SJSA1 (cell line): ENCODE measurements around the gene ANKRD33B. TPM values are rescaled to one million over a fixed set of nuclear protein-coding genes. Genes with fewer than 3 reads are reported as not detected.
"Not testable (repeated sequence)": the region's sequence is repeated elsewhere in the genome, so short reads cannot be mapped to it uniquely, and the experiment has no call there.

Experiments used
- DNase-seq, 2 experiments: peaks; one replicate each; pipeline ENCODE4 v3.0.0-alpha.2; 2015 to 2020; ENCODE audit warnings: low spot score in 2 of 2, low read depth in 1 of 2
- H3K27ac ChIP-seq: fragments of 250-450 bp; sonication (Bioruptor Pico); 2 replicates; pipeline ENCODE4 v1.5.1; 2020; ENCODE audit warnings: mild to moderate bottlenecking, moderate library complexity
- H3K27me3 ChIP-seq: fragments of 250-450 bp; sonication (Bioruptor Pico); replicated peaks from 2 replicates; pipeline ENCODE4 v1.5.1; 2020; ENCODE audit warnings: mild to moderate bottlenecking, moderate library complexity
- H3K36me3 ChIP-seq: fragments of 250-450 bp; sonication (Bioruptor Pico); 2 replicates; pipeline ENCODE4 v1.5.1; 2020; ENCODE audit warnings: mild to moderate bottlenecking
- H3K4me1 ChIP-seq: fragments of 250-450 bp; sonication (Bioruptor Pico); replicated peaks from 2 replicates; pipeline ENCODE4 v1.6.1; 2021; ENCODE audit warnings: mild to moderate bottlenecking
- H3K4me3 ChIP-seq: fragments of 250-450 bp; sonication (Bioruptor Pico); 2 replicates; pipeline ENCODE4 v1.5.1; 2020; ENCODE audit warnings: mild to moderate bottlenecking
- H3K9me3 ChIP-seq: fragments of 250-450 bp; sonication (Bioruptor Pico); replicated peaks from 2 replicates; pipeline ENCODE4 v1.5.1; 2020; ENCODE audit warnings: mild to moderate bottlenecking
- total RNA-seq: library from RNA; depleted of rRNA; stranded (reverse); fragments of >200 nt; shearing (Covaris generic); gene quantifications from 2 replicates; pipeline ENCODE4 v1.2.3, GENCODE V29; 2014

Gene ANKRD33B
- total RNA-seq, 1 experiment from 2014 or later, result 10.3 TPM

DNA sequence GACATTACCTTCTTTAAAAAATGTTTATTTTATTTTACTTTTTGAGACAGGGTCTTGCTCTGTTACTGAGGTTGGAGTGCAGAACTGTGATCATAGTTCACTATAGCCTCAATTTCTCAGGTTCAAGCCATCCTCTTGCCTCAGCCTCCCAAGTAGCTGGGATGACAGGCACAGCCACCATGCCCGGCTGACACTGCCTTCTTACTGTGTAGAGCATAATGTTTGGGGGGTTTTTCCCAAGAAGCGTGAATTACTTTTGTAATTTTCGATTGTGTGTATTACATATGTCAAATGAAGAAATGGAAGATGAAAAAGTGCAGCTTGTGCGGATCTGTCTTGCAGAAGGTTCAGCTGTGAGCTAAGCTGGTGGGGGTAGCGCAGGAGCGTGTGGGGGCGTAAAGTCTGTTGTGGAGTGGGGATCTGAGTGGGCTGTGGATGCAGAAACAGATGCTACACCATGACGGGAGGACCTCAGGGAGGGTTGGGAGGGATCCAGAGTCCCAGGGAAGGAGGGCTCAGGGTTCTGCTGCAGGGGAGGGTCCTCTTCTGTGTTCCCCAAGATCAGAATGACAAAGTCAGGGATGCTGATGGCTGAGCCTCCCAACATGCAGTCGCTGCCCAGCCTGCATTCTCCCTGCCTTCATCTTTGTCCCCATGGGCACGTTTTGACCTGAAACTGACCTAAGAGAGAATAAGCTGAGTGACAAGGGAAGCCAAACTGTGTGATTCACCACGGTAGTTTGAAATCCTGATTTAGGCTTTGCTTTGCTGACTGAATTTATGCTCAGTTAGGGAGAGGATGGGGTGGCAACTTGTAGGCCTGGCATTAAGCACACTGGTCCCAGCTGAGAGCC, 6.8 kb upstream of the ANKRD33B start:
- Histone ChIP-seq H3K4me1 (peaks cover 64% of the 10 kb centered on the region), H3K27me3 (no peaks in the 10 kb centered on the region), H3K9me3 (no peaks in the 10 kb centered on the region), H3K27ac (peak overlapping the region; percentile 77), H3K4me3 (no peak overlapping the region), H3K36me3 (no peaks in the 10 kb centered on the region)
- peak in 1 of 2 experiments; percentile 42 for DNase-seq

DNA sequence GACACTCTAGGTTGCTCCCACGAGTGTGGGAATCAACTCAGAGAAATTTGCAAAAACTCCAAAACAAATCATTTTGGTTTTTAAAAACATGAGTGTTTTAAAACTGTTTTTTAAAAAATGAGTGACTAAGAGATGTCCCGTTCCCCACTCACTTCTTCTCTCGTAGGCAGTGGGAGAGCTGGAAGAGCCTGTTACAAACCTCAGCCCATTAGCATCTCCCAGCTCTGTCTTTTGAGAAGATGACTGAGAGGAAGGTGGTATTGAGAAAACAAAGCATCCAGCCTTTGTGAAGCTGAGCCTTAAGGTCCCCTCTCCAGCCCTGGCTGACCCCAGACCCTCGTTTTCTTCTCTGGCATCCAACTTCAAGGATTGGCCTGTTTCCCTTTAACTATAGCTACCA, 4.7 kb upstream of the ANKRD33B start:
- Histone ChIP-seq H3K27ac (no peak overlapping the region), H3K9me3 (no peaks in the 10 kb centered on the region), H3K27me3 (no peaks in the 10 kb centered on the region), H3K4me1 (peaks cover 62% of the 10 kb centered on the region), H3K4me3 (no peak overlapping the region), H3K36me3 (peaks cover 5% of the 10 kb centered on the region)
- DNase-seq, result no peak

DNA sequence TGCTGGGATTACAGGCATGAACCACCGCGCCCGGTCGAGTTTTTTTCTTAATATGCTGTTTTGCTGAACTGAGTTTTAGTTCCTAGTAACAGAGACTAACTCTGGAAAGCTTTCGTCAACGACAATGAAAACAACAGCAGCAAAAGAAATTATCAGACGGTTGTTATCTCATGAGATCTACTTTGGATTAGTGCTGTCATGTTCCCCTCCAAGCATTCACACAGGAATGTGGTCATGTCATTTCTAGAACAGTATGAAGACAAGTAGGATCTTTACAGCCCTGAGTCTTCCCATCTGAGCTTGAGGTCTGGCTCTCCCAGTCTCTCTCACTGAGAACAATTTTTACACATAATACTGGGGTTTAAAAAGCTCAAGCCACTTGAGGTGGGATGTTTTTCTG, 4.0 kb upstream of the ANKRD33B start:
- H3K4me3 ChIP-seq, result no peak overlapping the region
- no peak for DNase-seq
- H3K4me1 ChIP-seq, result peaks cover 56% of the 10 kb centered on the region
- no peak overlapping the region for H3K27ac ChIP-seq
- no peaks in the 10 kb centered on the region for H3K27me3 ChIP-seq
- H3K36me3 ChIP-seq, result peaks cover 10% of the 10 kb centered on the region
- H3K9me3 ChIP-seq, result no peaks in the 10 kb centered on the region

DNA sequence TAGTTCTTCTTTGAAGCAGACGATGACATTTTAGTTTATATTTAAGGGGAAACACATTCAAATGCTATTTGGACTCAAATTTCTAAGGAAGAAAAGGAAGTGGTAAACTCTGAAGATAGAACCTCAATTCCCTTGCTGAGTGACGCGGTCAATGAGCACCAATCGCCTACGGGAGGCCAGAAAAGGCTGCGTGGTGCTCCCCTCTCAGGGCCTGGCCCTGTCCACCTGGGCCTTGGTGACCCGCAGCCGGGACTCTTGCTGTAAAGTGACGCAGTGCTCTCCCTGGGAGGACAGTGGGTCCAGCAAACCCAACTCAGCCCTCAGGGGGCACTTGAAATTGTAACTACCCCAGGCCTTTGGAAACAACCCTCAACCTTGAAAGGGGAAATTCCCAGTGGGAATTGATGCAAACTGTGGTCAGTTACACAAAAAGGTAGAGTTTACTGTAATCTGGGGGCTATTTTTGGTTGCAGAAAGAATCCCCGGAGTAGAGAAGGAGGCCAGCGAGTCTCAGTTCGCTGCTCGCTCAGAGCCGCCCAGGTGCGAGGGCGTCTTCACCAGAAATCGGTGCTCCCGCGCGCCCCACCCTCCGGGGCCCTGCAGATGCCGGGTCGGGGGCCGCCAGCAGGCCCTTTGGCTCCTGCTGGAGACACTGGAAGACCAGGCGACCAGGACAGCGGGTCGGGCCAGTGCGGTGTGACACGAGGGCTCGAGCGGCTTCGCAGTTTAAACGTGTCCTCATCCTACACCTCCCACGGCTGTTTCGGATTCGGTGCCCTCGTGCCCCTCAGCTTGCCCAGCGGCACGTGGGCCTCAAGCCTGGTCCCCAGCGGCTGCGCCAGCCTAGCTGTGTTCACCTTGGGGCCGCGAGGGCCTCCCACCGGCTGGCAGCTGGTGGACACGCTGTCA, 1.4 kb upstream of the ANKRD33B start:
- peaks cover 57% of the 10 kb centered on the region for H3K4me1 ChIP-seq
- H3K9me3 ChIP-seq, result no peaks in the 10 kb centered on the region
- H3K36me3 ChIP-seq, result peaks cover 25% of the 10 kb centered on the region
- H3K4me3 ChIP-seq, result peak overlapping the region; percentile 85
- H3K27ac ChIP-seq, result no peak overlapping the region; the same call in 1 of the 2 replicates
- H3K27me3 ChIP-seq, result no peaks in the 10 kb centered on the region
- DNase-seq, result peak in 1 of 2 experiments; percentile 37

DNA sequence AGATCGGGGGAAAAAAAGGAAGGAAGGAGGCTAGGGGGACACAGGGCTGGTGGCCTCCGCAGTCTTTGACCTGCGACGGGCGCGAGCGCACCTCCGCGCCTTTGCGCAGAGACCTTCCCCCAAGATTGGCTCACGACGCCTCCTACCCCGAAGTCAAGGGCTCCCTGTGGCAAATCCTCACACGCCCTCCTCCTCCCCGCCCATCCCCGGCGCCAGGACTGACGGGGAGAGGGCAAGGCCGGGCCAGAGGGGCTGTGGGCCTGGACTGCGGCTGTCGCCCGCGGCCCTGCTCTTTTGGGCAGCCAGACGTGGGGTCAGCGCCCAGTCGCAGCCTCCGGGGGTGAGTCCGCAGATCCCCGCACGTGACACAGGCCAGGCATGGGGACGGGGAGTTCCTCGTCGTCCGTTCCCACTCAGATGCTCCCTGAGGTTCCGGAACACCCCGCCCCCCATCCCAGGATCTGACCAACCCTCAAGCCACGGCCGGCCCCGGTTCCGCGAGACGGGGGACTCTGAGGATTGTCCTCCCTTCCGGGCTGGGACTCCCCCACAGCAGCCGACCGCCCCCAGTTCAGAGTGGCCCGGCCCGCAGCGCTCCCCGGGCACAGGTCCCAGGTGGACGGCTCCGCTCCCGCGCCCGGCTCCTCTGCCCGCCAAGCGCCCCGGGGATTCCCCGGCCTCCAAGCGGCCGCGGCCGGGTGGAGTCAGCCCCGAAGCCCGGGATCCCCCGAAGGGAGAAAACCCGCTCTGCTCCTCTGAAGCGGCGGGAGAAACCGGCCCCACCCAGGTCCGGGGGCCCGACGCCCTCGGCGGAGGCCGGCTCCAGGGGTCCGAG, 543 bp upstream of the ANKRD33B start:
- peaks cover 25% of the 10 kb centered on the region for H3K36me3 ChIP-seq
- peaks cover 58% of the 10 kb centered on the region for H3K4me1 ChIP-seq
- no peaks in the 10 kb centered on the region for H3K9me3 ChIP-seq
- H3K4me3 ChIP-seq, result peak overlapping the region; percentile 85
- peak in 1 of 2 experiments; percentile 73 for DNase-seq
- no peaks in the 10 kb centered on the region for H3K27me3 ChIP-seq
- H3K27ac ChIP-seq, result peak overlapping the region; percentile 91

DNA sequence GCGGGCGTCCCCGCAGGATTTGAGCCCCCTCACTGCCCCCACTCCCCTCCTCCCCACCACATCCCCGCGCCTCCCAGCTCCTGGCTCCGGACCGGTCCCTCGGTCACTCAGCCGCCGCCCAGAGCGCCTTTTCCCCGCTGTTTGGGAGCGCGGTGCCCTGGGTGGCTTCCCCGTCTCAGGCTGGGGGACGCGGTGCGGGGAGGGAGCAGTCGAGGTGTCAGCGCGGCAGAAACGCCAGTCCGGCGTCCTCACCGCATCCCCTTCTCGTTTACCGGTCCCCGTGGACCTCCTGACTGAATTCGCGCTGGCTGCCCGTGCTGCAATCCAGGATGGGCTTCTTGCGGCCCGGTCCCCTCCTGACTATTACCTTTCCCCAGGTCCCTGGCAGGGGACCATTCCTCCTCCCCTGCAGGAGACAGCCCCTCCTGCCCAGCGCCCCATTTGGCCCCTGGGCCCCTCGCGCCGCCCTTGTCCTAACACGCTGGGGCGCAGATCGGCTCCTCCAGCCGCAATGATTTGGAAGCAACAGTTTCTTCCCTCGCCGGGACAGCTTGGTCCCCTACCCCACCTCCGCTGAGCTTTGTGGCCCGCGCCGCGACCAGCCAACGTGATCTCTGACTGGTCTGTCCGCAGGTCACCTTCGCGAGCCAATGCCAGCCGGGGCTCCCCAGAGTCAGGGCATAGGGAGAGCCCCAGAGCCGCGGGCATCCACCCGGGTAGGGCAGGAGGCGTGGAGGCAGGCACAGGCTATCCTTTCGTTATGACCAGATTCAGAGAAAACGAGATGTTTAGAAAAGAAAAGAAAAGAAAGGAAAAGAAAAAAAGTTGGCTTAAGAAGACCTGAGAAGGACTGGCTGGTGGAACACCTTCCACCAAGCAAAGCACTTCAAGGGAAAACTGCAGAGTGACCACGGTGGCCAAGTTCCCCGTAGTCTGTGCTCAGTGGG, 1.2 kb downstream of the ANKRD33B start:
- Histone ChIP-seq H3K27me3 (no peaks in the 10 kb centered on the region), H3K36me3 (peaks cover 25% of the 10 kb centered on the region), H3K27ac (peak overlapping the region; percentile 56), H3K9me3 (no peaks in the 10 kb centered on the region), H3K4me1 (peaks cover 66% of the 10 kb centered on the region), H3K4me3 (peak overlapping the region; percentile 85)
- DNase-seq, result peak in 1 of 2 experiments; percentile 54

DNA sequence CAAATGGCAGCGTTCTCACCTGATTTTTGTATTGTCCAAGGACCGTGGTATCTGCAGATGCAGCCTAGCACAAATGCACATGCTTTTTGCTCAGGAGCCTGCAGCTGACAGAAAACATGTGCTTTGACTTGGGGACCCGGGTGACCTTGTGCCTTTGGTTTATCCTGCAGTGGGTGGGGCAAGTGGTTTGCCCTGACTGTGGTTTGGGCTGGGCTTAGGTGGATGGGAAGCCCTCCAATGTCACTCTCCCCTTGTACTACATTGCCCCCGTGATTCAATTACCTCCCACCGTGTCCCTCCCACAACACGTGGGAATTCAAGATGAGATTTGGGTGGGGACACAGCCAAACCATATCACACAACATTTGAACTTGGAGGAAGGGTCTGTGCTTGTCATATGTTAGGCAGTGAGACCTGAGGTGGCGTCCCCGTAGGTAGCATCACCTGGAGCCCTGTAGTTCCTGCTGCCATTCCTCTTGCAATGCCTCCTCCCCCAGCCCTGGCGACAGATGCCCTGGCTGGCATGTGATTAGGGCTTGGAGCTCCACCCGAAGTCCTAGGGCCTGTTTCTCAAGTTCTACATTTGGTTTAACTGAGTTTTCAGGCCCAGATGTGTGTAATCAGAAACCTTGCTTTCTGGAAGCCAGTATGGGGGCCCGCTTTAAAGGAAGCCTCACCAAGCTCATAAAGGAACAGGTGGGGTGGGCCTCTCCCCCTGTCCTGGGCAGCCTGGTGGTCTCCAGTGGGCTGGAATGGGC, 2.1 kb downstream of the ANKRD33B start:
- H3K4me1 ChIP-seq, result peaks cover 64% of the 10 kb centered on the region
- H3K4me3 ChIP-seq, result peak overlapping the region; percentile 85
- H3K36me3 ChIP-seq, result peaks cover 25% of the 10 kb centered on the region
- H3K27me3 ChIP-seq, result no peaks in the 10 kb centered on the region
- H3K27ac ChIP-seq, result no peak overlapping the region
- no peaks in the 10 kb centered on the region for H3K9me3 ChIP-seq
- DNase-seq, result no peak

DNA sequence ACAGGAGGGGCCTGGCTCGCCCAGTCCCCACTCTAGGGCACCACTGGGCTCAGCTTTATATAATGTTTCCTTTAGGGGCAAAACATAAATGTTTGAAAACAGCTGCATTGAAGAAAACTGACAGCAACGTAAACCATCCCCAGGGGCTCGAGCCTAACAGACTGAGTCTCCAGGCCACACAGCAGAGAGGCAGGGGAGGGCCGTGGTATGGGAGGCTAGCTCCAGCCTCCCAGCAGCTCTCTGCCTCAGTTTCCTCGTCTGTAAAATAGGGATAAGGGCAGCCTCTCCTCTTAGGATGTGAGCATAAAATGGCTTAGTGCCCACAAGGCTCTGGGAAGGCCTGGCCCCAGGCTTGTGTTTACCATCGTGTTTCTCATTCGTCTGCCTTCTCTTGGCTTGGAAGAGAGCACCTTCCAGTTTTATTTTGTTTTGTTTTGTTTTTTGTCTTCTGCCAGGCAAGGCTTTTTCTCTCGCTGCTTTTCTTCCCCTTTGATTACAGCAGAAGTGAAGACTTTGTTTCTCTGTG, 2.7 kb downstream of the ANKRD33B start:
- peaks cover 25% of the 10 kb centered on the region for H3K36me3 ChIP-seq
- H3K9me3 ChIP-seq, result no peaks in the 10 kb centered on the region
- no peak overlapping the region for H3K4me3 ChIP-seq
- DNase-seq, result no peak
- peaks cover 64% of the 10 kb centered on the region for H3K4me1 ChIP-seq
- no peak overlapping the region for H3K27ac ChIP-seq
- no peaks in the 10 kb centered on the region for H3K27me3 ChIP-seq

DNA sequence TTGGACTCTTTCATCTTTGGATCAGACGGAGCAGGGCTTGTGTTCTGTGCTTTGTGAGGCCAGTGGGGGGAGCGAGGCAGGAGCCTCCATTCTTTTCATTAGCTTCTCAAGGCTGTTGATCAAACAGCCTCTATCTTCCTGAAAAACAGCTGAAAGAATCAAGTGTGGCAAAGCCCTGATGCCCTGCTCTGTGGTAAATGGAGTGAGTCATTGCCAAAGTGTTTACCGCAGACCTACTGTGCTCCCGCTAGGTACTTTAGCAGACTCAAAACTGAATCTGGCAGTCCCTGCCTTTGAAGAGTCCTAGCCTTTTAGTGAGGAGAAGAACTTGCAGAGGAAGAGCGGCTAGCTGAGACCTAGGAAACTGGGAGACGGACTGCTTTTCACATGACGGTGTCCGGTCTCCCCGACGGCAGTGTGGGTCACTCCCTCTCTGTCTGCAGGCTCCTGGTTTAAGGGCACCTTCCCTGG, 3.3 kb downstream of the ANKRD33B start:
- DNase-seq, result peak in 1 of 2 experiments; percentile 48
- H3K27ac ChIP-seq, result no peak overlapping the region
- peaks cover 63% of the 10 kb centered on the region for H3K4me1 ChIP-seq
- no peak overlapping the region for H3K4me3 ChIP-seq
- H3K27me3 ChIP-seq, result no peaks in the 10 kb centered on the region
- no peaks in the 10 kb centered on the region for H3K9me3 ChIP-seq
- H3K36me3 ChIP-seq, result peaks cover 25% of the 10 kb centered on the region

DNA sequence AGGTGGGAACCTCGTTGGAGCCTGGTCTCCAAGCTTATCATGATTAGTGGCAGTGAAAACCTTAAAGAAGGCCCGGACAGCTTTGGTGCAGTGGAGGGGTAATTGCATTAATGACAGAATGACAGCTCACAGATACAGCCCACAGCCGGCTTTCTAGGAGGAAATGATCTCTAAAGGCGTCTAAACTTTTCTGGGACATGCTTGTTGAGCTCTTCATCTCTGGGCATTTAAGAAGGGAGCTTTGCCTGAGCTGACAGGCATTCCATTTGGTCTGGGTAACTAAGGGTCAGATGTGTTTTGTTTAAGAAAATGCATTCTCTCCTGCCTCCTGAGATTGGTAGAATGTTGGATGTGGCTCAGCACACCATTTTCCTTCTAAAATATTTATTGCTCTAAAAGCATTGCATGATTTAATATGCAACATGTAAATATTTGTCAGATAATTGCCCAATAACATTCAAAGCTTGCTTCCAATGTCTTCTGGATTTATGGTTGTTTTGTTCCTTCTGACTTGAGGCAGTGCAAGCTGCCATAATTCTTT, 4.0 kb downstream of the ANKRD33B start:
- peak; percentile 33 to 50 for DNase-seq
- Histone ChIP-seq H3K36me3 (peaks cover 29% of the 10 kb centered on the region), H3K4me1 (peaks cover 56% of the 10 kb centered on the region), H3K9me3 (no peaks in the 10 kb centered on the region), H3K4me3 (no peak overlapping the region), H3K27ac (no peak overlapping the region), H3K27me3 (no peaks in the 10 kb centered on the region)

DNA sequence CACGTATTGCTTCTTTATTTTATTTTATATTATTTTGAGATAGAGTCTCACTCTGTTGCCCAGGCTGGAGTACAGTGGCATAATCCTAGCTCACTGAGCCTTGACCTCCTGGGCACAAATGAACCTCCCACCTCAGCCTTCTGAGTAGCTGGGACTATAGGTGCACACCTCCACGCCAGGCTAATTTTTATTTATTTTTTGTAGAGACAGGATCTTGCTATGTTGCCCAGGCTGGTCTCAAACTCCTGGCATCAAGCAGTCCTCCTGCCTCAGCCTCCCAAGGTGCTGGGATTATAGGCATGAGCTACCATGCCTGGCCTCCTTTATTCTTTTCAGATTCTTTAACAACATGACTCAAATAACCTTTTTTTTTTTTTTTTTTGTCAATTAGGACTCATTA, 6.7 kb downstream of the ANKRD33B start:
- Histone ChIP-seq H3K36me3 (peaks cover 19% of the 10 kb centered on the region), H3K4me1 (peaks cover 40% of the 10 kb centered on the region)
- not testable (repeated sequence) for H3K27ac ChIP-seq, H3K27me3 ChIP-seq, DNase-seq, H3K4me3 ChIP-seq, H3K9me3 ChIP-seq
